NCI-H1694 (cell line): ENCODE data around the gene VSIG1.

Experiments used
- DNase-seq: peaks from one replicate; lab custom pipeline; 2025; lab: John Stamatoyannopoulos, UW

Gene VSIG1

GRCh38 chrX:108044554-108045256 lies at the start of gene VSIG1:
VSIG1 (plus strand) TSS chrX:108045065; CDS start chrX:108045131, 66 bp downstream.
- DNase-seq, result no peak

DNA sequence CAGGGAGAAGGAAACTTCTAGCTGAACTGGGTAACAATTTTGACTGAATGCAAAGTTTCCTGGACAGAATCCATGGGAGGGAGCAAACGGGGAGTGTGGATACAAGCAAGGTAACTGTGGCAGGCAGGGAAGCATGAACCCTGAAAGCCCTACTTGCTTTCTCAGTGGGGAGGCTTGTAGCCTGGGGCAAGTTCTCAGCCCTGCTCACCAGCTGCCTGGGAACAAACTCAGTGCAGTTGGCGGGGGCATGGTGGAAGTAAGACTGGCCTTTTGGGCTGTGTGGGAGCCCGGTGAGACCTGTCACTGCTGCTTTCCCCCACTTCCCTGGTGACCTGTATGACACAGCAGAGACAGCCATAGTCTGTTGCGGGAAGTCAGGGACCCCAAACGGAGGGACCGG lies 48.7 kb upstream of the VSIG1 start:
- no peak for DNase-seq

GRCh38 chrX:108000751-108001150 lies 44.1 kb upstream of the VSIG1 start:
- DNase-seq, result no peak

- DNase-seq, result peak; percentile 56
These were observed 43.5 kb upstream of the VSIG1 start for GRCh38 chrX:108001218-108001814.

DNA sequence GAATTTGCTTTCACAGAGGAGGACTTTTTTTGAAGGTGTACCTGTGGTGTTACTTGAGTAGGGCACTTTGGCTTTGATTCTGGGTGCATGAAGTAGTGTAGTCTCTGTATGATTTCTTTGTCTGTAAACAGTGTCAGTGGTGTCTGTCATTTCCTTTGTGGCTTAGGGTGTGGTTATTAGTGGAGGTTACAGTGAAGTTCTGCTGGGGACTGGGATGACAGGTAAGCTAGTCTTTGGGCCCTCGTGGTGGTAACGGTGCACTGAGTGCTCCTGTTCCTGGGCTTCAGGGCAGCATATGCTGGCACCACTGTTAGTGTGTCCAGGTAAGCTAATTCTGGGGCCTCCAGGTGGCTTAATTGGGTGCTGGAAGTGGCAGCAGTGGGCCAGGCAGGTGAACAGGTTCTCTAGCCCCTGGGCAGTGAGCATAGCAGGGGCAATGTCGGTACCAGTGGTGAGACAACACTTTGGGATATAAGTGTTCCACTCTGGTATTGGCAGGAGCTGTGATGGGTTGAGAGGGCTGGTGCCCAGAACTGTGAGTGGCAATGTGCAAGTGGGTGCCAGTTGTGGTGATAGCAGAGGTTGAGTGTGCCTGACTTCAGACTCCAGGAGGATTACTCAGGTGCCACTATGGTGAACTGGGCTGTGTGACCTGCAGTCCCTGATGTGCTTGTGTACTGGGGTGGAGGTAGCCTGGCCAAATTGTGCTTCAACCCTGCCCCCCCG lies 26.0 kb upstream of the VSIG1 start:
- no peak for DNase-seq

DNA sequence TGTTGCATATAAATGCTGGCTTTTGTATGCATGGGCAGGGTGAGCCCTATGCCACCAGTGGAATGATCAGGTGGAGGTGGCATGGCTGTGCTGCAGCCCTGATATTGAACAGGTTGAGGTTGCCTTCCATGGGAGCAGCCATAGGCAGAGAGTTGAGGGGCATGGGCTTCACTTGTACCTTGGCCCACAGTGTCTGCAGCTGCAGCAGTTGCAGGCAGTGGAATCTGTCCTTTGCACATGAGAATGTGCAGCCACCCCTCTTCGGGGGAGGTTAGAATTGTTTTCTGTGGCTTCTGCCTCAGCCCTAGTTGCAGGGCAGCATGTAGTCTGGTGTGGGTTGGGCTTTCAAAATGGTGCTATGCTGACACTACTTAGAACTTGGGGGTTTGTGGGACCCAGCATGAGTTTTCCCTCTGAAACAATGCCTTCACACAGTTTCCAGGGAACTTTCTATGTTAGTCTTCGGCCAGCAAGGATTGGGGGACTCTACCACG lies 25.4 kb upstream of the VSIG1 start:
- no peak for DNase-seq

DNA sequence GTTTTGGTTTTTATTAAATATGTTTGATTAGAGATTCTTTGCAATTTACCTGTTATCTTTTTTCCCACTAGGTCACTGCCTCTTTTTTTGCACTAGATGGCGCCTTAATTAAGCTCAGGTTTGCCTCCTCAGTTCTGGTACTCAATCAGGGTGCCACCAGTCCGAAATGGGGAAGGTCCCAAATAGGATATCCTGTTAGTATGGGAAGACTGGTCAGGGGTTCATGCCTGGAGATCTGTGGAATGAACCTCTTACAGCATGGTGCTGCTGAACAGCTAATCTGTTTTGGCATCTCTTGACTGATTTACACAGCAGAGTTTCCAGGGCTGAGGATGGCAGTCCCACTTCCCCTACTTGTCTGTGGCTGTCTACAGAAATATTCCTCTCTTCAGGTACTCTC lies 24.2 kb upstream of the VSIG1 start:
- no peak for DNase-seq

GRCh38 chrX:108022491-108023089 lies 22.3 kb upstream of the VSIG1 start:
- DNase-seq, result no peak

DNA sequence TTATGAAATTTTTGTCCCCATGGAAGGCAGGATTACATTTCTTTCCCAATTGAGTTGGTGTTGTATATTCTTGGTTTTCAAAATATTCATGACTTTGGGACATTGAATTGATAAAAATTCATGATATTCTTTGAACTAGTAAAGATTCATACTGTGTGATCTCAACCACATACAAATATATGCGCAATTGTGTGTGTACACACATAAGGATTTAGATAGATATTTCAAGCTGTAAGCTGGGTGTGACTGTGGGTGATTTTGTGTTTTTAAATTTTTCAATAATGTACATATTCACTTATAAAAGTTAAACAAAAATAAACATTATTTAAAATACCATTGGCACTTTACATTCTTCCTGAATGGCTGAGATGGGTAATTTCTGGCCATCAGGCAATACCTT lies 19.5 kb upstream of the VSIG1 start:
- no peak for DNase-seq

- no peak for DNase-seq
These were observed 18.8 kb upstream of the VSIG1 start for GRCh38 chrX:108025954-108026600.

DNA sequence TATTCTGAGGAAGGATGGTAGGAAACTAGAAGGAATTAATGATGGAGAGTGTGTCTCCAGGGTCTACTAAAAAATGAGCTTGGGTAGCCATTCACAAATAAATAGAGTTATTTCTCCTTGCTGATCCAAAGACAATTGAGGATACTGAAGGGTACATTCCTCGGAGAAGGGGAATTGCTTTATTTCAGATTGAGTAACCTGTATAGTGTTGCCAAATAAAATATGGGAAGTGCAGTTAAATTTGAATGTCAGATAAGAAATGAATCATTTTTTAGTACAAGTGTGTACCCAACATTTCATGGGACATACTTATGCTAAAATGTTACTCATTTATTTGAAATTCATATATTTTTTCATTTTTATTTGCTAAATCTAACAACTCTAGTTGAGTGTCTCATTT lies 16.0 kb upstream of the VSIG1 start:
- no peak for DNase-seq

GRCh38 chrX:108029928-108030711 lies 14.7 kb upstream of the VSIG1 start:
- DNase-seq, result no peak

DNA sequence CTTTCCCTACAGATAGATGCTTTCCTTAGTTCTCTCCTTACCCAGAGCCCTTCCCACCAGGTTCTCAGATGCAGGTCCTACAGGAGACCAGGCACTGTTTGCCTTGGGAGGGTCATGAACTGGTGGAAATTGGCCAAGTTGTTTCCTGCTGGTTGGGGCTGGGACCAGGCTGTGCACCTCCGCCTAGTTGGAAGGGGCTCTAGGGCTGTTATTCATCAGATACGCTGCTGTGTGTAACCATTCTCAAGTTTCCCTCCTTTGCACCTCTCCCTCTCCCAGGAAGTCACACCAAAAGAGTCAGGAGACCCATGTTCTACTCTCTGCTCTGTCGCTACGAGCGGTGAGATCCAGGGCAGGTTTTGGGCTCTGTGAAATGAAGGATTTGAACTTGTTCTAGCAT lies 11.9 kb upstream of the VSIG1 start:
- DNase-seq, result no peak

- DNase-seq, result no peak
These were observed 11.0 kb upstream of the VSIG1 start for GRCh38 chrX:108033890-108034289.

GRCh38 chrX:108034725-108035124 lies 10.1 kb upstream of the VSIG1 start:
- no peak for DNase-seq

DNA sequence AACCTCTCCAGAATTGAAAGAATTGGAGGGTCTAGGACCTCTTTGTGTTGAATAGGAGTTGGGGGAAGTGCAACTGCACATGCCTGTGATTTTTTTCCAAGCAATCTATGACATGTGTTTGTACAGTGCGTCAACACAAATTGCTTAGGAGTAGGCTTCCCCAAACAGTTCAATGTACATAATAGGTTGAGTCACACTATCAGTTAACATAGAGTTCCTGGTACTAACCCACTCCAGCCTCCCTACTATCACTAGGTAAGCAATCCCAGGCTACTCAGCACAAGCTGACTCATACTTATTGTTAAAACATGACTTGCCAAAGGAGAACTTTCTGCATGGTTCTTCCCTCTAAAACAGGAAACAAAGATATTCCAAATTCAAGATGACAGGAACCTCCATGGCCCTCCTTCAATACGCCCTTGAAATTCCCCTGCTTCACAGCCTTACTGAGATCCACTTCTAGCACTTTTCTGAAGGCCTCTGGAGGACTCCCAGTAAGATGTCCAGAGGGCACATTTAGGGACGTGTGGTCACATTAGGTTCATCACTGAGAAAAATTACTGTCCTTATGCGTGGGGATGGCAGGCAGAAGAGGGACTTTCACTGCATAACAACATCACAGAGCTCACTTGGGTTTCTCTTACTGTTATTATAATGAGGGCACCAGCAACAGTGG lies 8.4 kb upstream of the VSIG1 start:
- DNase-seq, result no peak

GRCh38 chrX:108049649-108050048 lies 4.8 kb downstream of the VSIG1 start:
- DNase-seq, result no peak

DNA sequence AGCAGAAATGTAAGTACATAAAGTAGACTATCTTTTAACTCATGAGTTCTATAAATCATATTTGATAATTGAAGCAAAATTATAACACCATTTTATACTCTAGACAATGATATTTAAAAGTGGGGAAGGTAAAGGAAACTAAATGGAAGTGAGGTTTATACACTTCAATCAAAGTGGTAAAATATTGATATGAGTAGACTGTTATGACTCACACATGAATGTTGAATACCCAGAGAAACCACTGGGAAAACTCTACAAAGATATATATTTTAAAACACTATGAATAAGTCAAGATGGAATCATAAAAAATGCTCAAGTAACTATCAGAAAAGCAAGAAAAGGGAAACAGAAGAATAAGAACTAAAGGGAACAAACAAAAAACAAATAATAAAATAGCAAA lies 8.4 kb downstream of the VSIG1 start:
- DNase-seq, result no peak

- no peak for DNase-seq
These were observed 10.7 kb downstream of the VSIG1 start for GRCh38 chrX:108055546-108055945.

DNA sequence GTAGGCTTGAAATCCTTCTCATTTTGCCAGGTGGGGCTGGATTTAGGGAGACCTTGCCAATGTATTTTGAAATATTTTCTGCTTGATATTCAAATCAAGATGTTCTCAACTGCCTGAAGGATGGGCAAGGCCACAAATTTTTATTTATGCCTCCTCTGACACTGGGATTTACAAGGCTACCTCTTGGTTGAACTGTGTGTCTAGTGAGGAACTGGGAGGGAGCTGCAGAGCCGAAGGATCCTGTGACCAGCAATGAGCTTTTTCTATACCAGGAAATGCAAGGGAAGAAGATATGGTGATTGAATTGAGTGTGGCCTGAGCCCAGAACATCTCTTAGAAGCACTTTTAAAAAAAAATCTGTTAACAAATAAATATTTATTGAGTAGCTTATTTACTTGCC lies 14.9 kb downstream of the VSIG1 start:
- DNase-seq, result no peak

- DNase-seq, result no peak
These were observed 19.1 kb downstream of the VSIG1 start for GRCh38 chrX:108064001-108064400.
